ENCODE measurements around the gene ZNF474.

DNA sequence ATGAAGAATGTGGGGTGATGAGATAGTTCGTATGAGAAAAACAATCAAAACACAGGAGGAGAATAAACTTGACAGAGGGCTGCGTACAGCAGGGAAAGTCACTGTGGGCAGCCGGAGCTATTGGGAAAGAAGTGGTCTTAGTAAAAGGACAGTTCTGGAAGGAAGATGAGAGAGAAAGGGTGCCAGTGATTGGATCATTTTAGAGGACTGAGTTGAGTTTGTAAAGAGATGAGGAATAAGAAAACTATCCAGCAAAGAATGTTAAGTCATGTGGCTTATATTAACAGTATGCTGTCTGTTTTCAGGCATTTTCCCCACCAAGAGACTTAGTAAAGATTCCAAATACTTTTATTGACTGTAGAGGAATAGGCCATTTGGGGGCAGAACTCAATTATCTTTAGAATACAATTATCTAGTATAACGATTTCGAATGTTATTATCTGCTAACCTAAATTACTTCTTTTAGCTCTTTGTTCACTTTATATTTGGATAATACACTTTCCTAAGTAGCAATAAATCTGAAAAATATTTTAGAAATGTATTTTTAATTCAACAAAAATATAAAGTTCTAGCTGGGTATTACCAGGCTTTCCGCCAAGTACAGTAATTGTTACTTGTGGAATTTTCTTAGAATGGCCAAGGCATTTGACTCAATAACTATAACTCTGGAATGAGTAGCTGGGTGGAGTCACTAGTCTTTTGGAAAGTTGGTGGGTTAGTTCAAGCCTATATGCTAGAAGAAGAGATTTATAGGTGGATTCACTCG is 35.7 kb upstream of the ZNF474 start:
- TF ChIP-seq, protein P1, sequence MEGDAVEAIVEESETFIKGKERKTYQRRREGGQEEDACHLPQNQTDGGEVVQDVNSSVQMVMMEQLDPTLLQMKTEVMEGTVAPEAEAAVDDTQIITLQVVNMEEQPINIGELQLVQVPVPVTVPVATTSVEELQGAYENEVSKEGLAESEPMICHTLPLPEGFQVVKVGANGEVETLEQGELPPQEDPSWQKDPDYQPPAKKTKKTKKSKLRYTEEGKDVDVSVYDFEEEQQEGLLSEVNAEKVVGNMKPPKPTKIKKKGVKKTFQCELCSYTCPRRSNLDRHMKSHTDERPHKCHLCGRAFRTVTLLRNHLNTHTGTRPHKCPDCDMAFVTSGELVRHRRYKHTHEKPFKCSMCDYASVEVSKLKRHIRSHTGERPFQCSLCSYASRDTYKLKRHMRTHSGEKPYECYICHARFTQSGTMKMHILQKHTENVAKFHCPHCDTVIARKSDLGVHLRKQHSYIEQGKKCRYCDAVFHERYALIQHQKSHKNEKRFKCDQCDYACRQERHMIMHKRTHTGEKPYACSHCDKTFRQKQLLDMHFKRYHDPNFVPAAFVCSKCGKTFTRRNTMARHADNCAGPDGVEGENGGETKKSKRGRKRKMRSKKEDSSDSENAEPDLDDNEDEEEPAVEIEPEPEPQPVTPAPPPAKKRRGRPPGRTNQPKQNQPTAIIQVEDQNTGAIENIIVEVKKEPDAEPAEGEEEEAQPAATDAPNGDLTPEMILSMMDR (IDR thresholded peaks at IDR 0.05) = no peak
- TF ChIP-seq, protein P2, sequence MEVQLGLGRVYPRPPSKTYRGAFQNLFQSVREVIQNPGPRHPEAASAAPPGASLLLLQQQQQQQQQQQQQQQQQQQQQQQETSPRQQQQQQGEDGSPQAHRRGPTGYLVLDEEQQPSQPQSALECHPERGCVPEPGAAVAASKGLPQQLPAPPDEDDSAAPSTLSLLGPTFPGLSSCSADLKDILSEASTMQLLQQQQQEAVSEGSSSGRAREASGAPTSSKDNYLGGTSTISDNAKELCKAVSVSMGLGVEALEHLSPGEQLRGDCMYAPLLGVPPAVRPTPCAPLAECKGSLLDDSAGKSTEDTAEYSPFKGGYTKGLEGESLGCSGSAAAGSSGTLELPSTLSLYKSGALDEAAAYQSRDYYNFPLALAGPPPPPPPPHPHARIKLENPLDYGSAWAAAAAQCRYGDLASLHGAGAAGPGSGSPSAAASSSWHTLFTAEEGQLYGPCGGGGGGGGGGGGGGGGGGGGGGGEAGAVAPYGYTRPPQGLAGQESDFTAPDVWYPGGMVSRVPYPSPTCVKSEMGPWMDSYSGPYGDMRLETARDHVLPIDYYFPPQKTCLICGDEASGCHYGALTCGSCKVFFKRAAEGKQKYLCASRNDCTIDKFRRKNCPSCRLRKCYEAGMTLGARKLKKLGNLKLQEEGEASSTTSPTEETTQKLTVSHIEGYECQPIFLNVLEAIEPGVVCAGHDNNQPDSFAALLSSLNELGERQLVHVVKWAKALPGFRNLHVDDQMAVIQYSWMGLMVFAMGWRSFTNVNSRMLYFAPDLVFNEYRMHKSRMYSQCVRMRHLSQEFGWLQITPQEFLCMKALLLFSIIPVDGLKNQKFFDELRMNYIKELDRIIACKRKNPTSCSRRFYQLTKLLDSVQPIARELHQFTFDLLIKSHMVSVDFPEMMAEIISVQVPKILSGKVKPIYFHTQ (CRISPR knock-in tag; IDR thresholded peaks at IDR 0.05) = no peak
- TF ChIP-seq, protein P3, sequence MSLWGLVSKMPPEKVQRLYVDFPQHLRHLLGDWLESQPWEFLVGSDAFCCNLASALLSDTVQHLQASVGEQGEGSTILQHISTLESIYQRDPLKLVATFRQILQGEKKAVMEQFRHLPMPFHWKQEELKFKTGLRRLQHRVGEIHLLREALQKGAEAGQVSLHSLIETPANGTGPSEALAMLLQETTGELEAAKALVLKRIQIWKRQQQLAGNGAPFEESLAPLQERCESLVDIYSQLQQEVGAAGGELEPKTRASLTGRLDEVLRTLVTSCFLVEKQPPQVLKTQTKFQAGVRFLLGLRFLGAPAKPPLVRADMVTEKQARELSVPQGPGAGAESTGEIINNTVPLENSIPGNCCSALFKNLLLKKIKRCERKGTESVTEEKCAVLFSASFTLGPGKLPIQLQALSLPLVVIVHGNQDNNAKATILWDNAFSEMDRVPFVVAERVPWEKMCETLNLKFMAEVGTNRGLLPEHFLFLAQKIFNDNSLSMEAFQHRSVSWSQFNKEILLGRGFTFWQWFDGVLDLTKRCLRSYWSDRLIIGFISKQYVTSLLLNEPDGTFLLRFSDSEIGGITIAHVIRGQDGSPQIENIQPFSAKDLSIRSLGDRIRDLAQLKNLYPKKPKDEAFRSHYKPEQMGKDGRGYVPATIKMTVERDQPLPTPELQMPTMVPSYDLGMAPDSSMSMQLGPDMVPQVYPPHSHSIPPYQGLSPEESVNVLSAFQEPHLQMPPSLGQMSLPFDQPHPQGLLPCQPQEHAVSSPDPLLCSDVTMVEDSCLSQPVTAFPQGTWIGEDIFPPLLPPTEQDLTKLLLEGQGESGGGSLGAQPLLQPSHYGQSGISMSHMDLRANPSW (CRISPR knock-in tag; conservative IDR thresholded peaks at IDR 0.05; ENCODE audit: low read depth) = no peak

All from WTC11 (cell line).